COLO668 (cell line): ENCODE measurements around the gene ACOT8.
"Not testable (repeated sequence)": the region's sequence is repeated elsewhere in the genome, so short reads cannot be mapped to it uniquely, and the experiment has no call there.

Experiments
- DNase-seq: peaks from one replicate; lab custom pipeline; 2025; ENCODE audit not compliant: unreplicated experiment; lab: John Stamatoyannopoulos, UW

ACOT8 gene

GRCh38 chr20:45828589-45828988 lies 28.6 kb downstream of the ACOT8 start:
- no peak for DNase-seq

DNA sequence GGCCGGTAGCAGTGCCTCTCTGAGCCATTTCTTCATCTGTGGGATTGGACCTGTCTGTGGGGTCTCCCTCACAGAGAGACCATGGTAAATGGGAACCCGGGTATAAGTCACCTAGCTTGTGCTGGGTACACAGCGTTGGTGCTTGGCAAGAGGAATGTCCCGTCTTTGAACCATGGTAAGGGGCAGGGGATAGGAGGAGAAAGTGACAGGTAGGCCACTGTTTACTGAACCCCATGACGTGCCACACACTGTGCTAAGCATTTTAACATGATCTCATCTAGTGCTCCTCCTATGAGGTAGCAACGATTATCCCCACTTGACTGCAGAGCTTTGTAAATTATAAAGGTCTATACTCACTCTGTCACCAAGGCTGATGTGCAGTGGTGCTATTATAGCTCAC lies 29.5 kb downstream of the ACOT8 start:
- DNase-seq = no peak

GRCh38 chr20:45827030-45827652 lies 30.1 kb downstream of the ACOT8 start, which contains the start of gene TNNC2:
Gene TNNC2, minus strand, starts transcription at chr20:45827312. Its CDS starts 64 bp downstream, at chr20:45827248.
- DNase-seq = no peak

- no peak for DNase-seq
Measured at GRCh38 chr20:45826381-45827019, 30.7 kb downstream of the ACOT8 start.

- DNase-seq = peak; percentile 86
Measured at GRCh38 chr20:45823949-45824835, 33.0 kb downstream of the ACOT8 start.

DNA sequence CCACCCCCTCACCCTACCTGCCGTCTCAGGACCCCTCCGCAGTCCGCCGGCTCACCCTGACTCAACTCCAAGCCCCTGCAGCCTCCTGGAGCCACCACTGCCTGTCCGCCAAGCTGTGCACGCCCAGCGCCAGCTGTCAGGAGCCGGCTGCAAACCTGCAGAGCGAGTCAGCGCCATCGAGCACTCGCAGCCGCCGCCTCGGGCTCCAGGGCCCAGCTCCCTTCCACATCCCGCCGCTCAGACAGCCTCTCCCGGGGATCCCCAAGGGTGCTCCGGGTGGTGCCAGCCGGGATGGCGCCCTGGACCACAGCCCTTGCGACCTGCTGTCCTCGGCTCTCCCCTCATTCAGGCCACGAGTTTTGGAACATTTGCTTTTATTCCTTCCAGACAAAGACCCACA lies 34.3 kb downstream of the ACOT8 start:
- DNase-seq = peak; percentile 88

- DNase-seq = peak; percentile 28
Measured at GRCh38 chr20:45821947-45822346, 35.2 kb downstream of the ACOT8 start.

- no peak for DNase-seq
Measured at GRCh38 chr20:45819466-45819865, 37.7 kb downstream of the ACOT8 start.

GRCh38 chr20:45818239-45818638 lies 39.0 kb downstream of the ACOT8 start:
- no peak for DNase-seq

DNA sequence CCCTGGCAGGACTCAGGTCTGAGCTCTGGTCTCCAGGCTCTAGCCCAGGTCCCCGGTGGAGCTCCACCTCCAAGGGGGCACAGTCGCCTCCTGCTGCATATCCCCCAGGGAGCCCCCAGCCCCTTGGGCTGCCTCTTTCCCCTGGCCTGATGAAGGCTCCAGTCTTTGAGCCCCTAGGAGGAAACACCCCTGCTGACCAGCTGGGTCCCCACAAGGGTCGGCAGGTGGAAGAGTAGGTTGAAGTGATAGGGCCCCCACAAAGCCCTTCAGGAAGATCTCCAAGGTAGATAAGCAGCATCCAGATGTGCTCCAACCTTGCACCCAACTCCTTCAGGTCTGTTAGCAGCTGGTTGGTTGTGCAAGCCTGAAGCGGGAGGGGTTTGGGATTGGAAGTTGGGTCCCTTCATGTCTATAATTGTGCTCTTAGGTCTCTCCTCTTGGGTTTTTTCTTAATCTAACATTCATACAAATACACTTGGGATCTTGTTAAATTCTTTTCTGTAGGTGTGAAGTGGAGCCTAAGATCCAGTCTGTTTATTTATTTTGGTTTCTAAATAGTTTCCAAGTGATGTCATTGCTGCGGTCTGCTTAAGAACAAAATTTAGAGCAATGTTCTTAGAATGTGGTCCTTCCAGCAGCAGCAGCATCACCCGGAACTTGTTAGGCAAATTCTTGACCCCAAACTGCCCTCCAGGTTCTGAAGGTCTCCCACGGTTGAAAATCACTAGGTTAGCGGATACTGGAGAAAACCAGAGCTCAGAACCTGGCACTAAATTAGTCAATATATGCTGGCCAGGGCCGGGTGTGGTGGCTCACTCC lies 39.6 kb downstream of the ACOT8 start:
- DNase-seq = no peak

GRCh38 chr20:45816951-45817350 lies 40.2 kb downstream of the ACOT8 start:
- DNase-seq = no peak

GRCh38 chr20:45814314-45814713 lies 42.9 kb downstream of the ACOT8 start:
- no peak for DNase-seq

- DNase-seq = no peak
Measured at GRCh38 chr20:45813489-45813888, 43.7 kb downstream of the ACOT8 start.

DNA sequence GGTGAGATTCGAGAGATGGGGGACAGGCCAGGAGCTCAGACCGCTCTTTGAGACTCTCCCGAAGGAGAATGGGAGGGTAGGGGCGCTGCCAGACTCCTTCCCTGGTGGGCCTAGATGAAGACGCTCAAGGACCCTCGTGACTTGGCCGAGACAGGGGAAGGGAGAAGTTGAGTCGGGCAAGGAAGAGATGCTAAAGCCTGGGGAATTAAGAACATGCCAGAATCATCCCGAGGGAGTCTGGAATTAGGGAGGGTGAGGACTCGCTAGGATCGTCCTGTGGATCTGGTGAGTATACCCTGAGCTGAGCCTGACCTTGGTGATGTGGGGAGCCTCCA lies 44.2 kb downstream of the ACOT8 start:
- DNase-seq = no peak

- DNase-seq = peak; percentile 98
Measured at GRCh38 chr20:45812157-45813005, 44.8 kb downstream of the ACOT8 start, which contains the start of gene UBE2C. Gene UBE2C, plus strand, starts transcription at chr20:45812644. Its CDS starts 52 bp downstream, at chr20:45812696.

DNA sequence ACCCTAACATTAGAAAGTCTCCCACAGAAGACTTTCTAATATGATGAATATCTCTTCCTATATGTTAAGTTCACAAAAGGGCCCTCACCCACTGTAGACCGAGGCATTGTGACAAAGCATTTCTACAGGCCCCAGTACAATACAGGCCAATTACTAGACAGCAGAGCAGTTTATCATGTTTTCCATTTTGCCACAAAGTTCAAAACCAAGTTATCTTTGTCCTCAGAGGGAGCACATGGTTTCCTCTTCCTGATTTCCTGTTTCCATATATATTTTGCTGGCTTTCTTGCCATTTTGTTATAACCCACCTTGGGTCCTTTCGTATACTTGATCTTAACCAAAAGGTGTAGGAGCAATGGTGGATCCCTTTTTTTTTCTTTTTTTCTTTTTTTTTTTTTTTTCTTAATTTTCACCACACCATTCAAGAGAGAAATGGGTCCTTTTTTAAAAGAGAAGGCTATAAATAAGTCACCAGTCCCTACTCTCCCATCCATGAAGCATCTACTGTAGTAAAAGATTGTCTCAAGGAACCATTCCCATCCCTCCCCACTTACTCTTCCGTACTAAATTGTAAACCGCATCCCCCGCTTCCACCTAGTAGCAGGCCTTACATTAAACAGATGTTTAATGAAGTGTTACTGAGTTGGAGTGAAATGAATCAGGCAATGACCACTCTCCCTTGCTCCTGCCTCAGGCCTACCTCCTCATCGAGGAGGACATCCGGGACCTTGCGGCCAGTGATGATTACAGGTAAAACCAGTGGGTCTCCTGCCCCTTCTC lies 46.8 kb downstream of the ACOT8 start:
- no peak for DNase-seq

DNA sequence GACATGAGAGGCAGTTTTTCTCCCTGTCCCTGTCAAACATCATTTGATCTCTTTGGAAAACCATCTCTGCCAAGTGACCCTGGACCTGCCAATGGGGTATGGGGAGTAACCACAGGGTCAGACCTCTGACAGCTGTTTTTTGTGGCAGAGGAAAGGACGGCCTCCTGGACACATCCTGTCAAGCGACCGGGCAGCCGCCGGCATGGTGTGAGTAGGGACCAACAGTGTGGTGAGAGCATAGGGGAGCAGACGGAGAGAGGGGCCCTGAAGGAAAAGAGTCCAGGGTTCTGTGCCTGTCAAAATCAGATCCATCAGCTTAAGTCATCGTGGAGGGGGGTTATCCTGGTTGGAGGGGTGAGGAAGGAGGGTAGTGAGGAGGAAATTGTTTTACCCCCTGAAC lies 55.3 kb downstream of the ACOT8 start:
- DNase-seq = no peak

GRCh38 chr20:45798935-45799642 lies 58.1 kb downstream of the ACOT8 start:
- peak; percentile 70 for DNase-seq

DNA sequence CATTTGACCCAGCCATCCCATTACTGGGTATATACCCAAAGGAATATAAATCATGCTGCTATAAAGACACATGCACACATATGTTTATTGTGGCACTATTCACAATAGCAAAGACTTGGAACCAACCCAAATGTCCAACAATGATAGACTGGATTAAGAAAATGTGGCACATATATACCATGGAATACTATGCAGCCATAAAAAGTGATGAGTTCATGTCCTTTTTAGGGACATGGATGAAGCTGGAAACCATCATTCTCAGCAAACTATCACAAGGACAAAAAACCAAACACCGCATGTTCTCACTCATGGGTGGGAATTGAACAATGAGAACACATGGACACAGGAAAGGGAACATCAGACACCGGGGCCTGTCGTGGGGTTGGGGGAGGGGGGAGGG lies 59.2 kb downstream of the ACOT8 start:
- DNase-seq = not testable (repeated sequence)
